GM12878 (cell line): ENCODE results near the gene CMTR2. TPM values are rescaled to one million over a fixed set of nuclear protein-coding genes. Genes with fewer than 3 reads are reported as not detected.

Source experiments
- ATF7 ChIP-seq: fragments of 450-650 bp; IDR thresholded peaks from 2 replicates; pipeline ENCODE4 v1.6.1; 2016; ENCODE audit warnings: low read depth, mild to moderate bottlenecking
- CBFB ChIP-seq: IDR thresholded peaks from 2 replicates; pipeline ENCODE4 v1.6.1; 2016; ENCODE audit warnings: antibody characterized with exemption, low read depth
- EED ChIP-seq: sonication (generic); IDR thresholded peaks from 2 replicates; pipeline ENCODE4 v1.6.1; 2016; ENCODE audit warnings: antibody characterized with exemption, low read depth
- ELK1 ChIP-seq: IDR thresholded peaks from 2 replicates; pipeline ENCODE4 v1.6.1; 2012; ENCODE audit warnings: low read depth, low read length, improper control_type of control experiment
- HDAC2 ChIP-seq: fragments of 200-600 bp; sonication (generic); IDR thresholded peaks from 2 replicates; pipeline ENCODE4 v1.6.1; 2017
- HDAC6 ChIP-seq: fragments of 200-600 bp; sonication (generic); IDR thresholded peaks from one replicate; pipeline ENCODE4 v1.8.0; 2017; ENCODE audit warnings: antibody characterized with exemption; ENCODE audit not compliant: unreplicated experiment
- HDGF ChIP-seq: fragments of 450-650 bp; IDR thresholded peaks from 2 replicates; pipeline ENCODE4 v1.6.1; 2016; ENCODE audit warnings: antibody characterized with exemption
- MTA2 ChIP-seq: fragments of 450-650 bp; IDR thresholded peaks from 2 replicates; pipeline ENCODE4 v1.6.1; 2016; ENCODE audit warnings: low read depth, mild to moderate bottlenecking, moderate library complexity
- NR2C2 ChIP-seq: IDR thresholded peaks from 2 replicates; pipeline ENCODE4 v1.6.1; 2011; ENCODE audit warnings: borderline replicate concordance, low read depth; ENCODE audit not compliant: control insufficient read depth, insufficient read length
- NR2F1 ChIP-seq: fragments of 450-650 bp; conservative IDR thresholded peaks from 2 replicates; pipeline ENCODE4 v1.6.1; 2017; ENCODE audit warnings: mild to moderate bottlenecking
- PML ChIP-seq: IDR thresholded peaks from 2 replicates; pipeline ENCODE4 v1.6.1; 2012; ENCODE audit warnings: low read length, inconsistent platforms
- POLR2AphosphoS5 ChIP-seq: IDR thresholded peaks from 2 replicates; pipeline ENCODE4 v1.6.1; 2011; ENCODE audit warnings: mild to moderate bottlenecking, low read length, inconsistent platforms
- POU2F2 ChIP-seq: IDR thresholded peaks from 3 replicates; pipeline ENCODE4 v1.6.1; 2011; ENCODE audit warnings: low read depth, mild to moderate bottlenecking, low read length, borderline replicate concordance
- RFX5 ChIP-seq: IDR thresholded peaks from 2 replicates; pipeline ENCODE4 v1.6.1; 2011; ENCODE audit warnings: low read depth, low read length, improper control_type of control experiment
- SP1 ChIP-seq: IDR thresholded peaks from one replicate; pipeline ENCODE4 v1.6.1; 2011; ENCODE audit warnings: low read depth, low read length
- SPI1 ChIP-seq: IDR thresholded peaks from 2 replicates; pipeline ENCODE4 v1.6.1; 2011; ENCODE audit warnings: low read depth, mild to moderate bottlenecking, low read length, moderate library complexity, borderline replicate concordance; ENCODE audit not compliant: insufficient read depth
- SREBF1 ChIP-seq: IDR thresholded peaks from 2 replicates; pipeline ENCODE4 v1.6.1; 2012; ENCODE audit warnings: mild to moderate bottlenecking, low read length
- SREBF2 ChIP-seq: IDR thresholded peaks from 2 replicates; pipeline ENCODE4 v1.6.1; 2012; ENCODE audit warnings: mild to moderate bottlenecking, low read length
- SUPT20H ChIP-seq: IDR thresholded peaks from 2 replicates; pipeline ENCODE4 v1.6.1; 2011; ENCODE audit warnings: low read depth, mild to moderate bottlenecking, low read length, moderate library complexity, borderline replicate concordance; ENCODE audit not compliant: control insufficient read depth
- YY1 ChIP-seq: IDR thresholded peaks from 2 replicates; pipeline ENCODE4 v1.6.1; 2011; ENCODE audit warnings: low read depth, mild to moderate bottlenecking, low read length
- ZNF207 ChIP-seq: fragments of 450-650 bp; IDR thresholded peaks from 2 replicates; pipeline ENCODE4 v1.6.1; 2014; ENCODE audit warnings: antibody characterized with exemption, mild to moderate bottlenecking, borderline replicate concordance
- ZNF687 ChIP-seq: fragments of 450-650 bp; IDR thresholded peaks from 2 replicates; pipeline ENCODE4 v1.6.1; 2017; ENCODE audit warnings: mild to moderate bottlenecking, moderate library complexity
- ZZZ3 ChIP-seq: IDR thresholded peaks from 2 replicates; pipeline ENCODE4 v1.6.1; 2011; ENCODE audit warnings: low read depth; ENCODE audit not compliant: control insufficient read depth, insufficient read length
- polyA plus RNA-seq, 11 experiments: library from polyadenylated mRNA; depleted of rRNA in 4 of 11; unstranded in 6 of 11; stranded (reverse) in 5 of 11; fragments of >200 nt; fragmentation: Nextera tagmentation in 4 of 11; fragmentation: Illumina TruSeq in 1 of 11; extraction: Ambion mirVana in 4 of 11; extraction: Trizol in 1 of 11; gene quantifications; 1 replicate in 1 of 11; 2 replicates in 10 of 11; pipeline versions ENCODE4 v1.2.1 to v1.2.3, GENCODE V29; 2011 to 2016; ENCODE audit warnings: inconsistent platforms in 2 of 11, missing spikeins in 2 of 11, low read depth in 1 of 11
- total RNA-seq, 4 experiments: library from RNA; depleted of rRNA in 3 of 4; stranded (reverse); fragments of >200 nt in 3 of 4; fragmentation: Illumina TruSeq in 1 of 4; extraction: Trizol in 1 of 4; gene quantifications; 2 replicates each; pipeline versions ENCODE4 v1.2.1 to v1.2.3, GENCODE V29; 2013 to 2021

The CMTR2 gene
- total and polyA plus RNA-seq, 10 of the 15 experiments (the other 5 are each of a cell fraction or from before 2014, with no cell fraction given): 6.5 to 37.0 (median 20.9) TPM

GRCh38 chr16:71288890-71289731 is at the start of gene CMTR2 (continued):
- TF ChIP-seq ATF7 (no peak), RFX5 (no peak), HDAC2 (no peak), MTA2 (no peak), NR2F1 (no peak), SPI1 (peak; percentile 82), ZNF207 (peak; percentile 83; the same call in 1 of the 2 replicates), SUPT20H (no peak), PML (peak; percentile 69), NR2C2 (no peak), YY1 (no peak; the same call in 1 of the 2 replicates), HDGF (peak; percentile 75; the same call in 1 of the 2 replicates), CBFB (no peak), POLR2AphosphoS5 (peak; percentile 94), EED (peak; percentile 72), SREBF1 (no peak), HDAC6 (peak; percentile 48), SP1 (no peak), ELK1 (no peak), ZNF687 (peak; percentile 95), POU2F2 (peak; percentile 32; the same call in 1 of the 3 replicates), ZZZ3 (no peak), SREBF2 (no peak)
